T-helper 22 cell (primary cell): Measurements from ENCODE around the gene MBOAT1.

Experiments
- DNase-seq: peaks from one replicate; pipeline ENCODE4 v3.0.0-alpha.2; 2020; ENCODE audit warnings: low read depth

MBOAT1 gene

GRCh38 chr6:20137837-20138236 lies 74.4 kb downstream of the MBOAT1 start:
- DNase-seq: no peak

GRCh38 chr6:20137240-20137639 lies 75.0 kb downstream of the MBOAT1 start:
- DNase-seq: no peak

GRCh38 chr6:20135677-20136268 lies 76.5 kb downstream of the MBOAT1 start:
- no peak for DNase-seq

GRCh38 chr6:20134613-20135012 lies 77.7 kb downstream of the MBOAT1 start:
- DNase-seq: no peak

- DNase-seq: no peak
Observed at GRCh38 chr6:20129290-20130088, 82.8 kb downstream of the MBOAT1 start.

GRCh38 chr6:20128018-20128417 lies 84.3 kb downstream of the MBOAT1 start:
- no peak for DNase-seq

GRCh38 chr6:20126789-20127653 lies 85.2 kb downstream of the MBOAT1 start:
- peak; percentile 2 for DNase-seq

- DNase-seq: no peak
Observed at GRCh38 chr6:20126102-20126752, 86.0 kb downstream of the MBOAT1 start.

GRCh38 chr6:20124545-20124944 lies 87.7 kb downstream of the MBOAT1 start:
- no peak for DNase-seq

- DNase-seq: no peak
Observed at GRCh38 chr6:20119485-20119884, 92.8 kb downstream of the MBOAT1 start.

GRCh38 chr6:20118892-20119291 lies 93.4 kb downstream of the MBOAT1 start:
- no peak for DNase-seq

GRCh38 chr6:20117474-20117873 lies 94.8 kb downstream of the MBOAT1 start:
- DNase-seq: no peak

- DNase-seq: no peak
Observed at GRCh38 chr6:20116792-20117191, 95.5 kb downstream of the MBOAT1 start.

- DNase-seq: no peak
Observed at GRCh38 chr6:20115246-20115980, 96.9 kb downstream of the MBOAT1 start.

GRCh38 chr6:20113649-20114224 lies 98.5 kb downstream of the MBOAT1 start:
- DNase-seq: no peak

- no peak for DNase-seq
Observed at GRCh38 chr6:20112841-20113240, 99.4 kb downstream of the MBOAT1 start.

- DNase-seq: no peak
Observed at GRCh38 chr6:20112241-20112640, 100.0 kb downstream of the MBOAT1 start.

- no peak for DNase-seq
Observed at GRCh38 chr6:20110478-20110877, 101.8 kb downstream of the MBOAT1 start.

GRCh38 chr6:20109526-20109925 lies 102.7 kb downstream of the MBOAT1 start:
- no peak for DNase-seq

GRCh38 chr6:20105838-20106237 lies 106.4 kb downstream of the MBOAT1 start:
- DNase-seq: no peak

- DNase-seq: no peak
Observed at GRCh38 chr6:20104696-20105095, 107.6 kb downstream of the MBOAT1 start.
